Activated naive CD4-positive, alpha-beta T cell treated with anti-CD3 and anti-CD28 coated beads, Interleukin-2, amount 10 ng/mL, durations not matched to agents 7 days and 5 days (primary cell): ENCODE data around the gene OLFM2.
A peak's percentile ranks its signal among the peaks of the same experiment; 100 is the strongest.

Experiments
- CTCF ChIA-PET: fragments of 350-600 bp; sonication (Branson Sonifier 250); formaldehyde crosslinking; loops from one replicate; lab custom pipeline; 2021; ENCODE audit warnings: antibody characterized with exemption; lab: Charles Lee
- DNase-seq: peaks from one replicate; pipeline ENCODE4 v3.0.0-alpha.2; 2020
- H3K27ac Mint-ChIP-seq: one replicate; pipeline ENCODE4 v1.8.0; 2021; ENCODE audit warnings: mild to moderate bottlenecking, moderate library complexity, mixed read lengths
- H3K27me3 Mint-ChIP-seq: one replicate; pipeline ENCODE4 v1.8.0; 2021; ENCODE audit warnings: mild to moderate bottlenecking, mixed read lengths
- H3K36me3 Mint-ChIP-seq: one replicate; pipeline ENCODE4 v1.8.0; 2021; ENCODE audit warnings: mixed read lengths
- H3K4me1 Mint-ChIP-seq: one replicate; pipeline ENCODE4 v1.8.0; 2021; ENCODE audit warnings: mixed read lengths
- H3K4me3 Mint-ChIP-seq: one replicate; pipeline ENCODE4 v1.8.0; 2021; ENCODE audit warnings: mild to moderate bottlenecking, moderate library complexity, mixed read lengths
- H3K9me3 Mint-ChIP-seq: one replicate; pipeline ENCODE4 v1.8.0; 2021; ENCODE audit warnings: mixed read lengths

Gene OLFM2

GRCh38 chr19:9936326-9937000 is at the start of gene OLFM2:
OLFM2 (minus strand) TSS chr19:9936515; CDS start chr19:9936366, 149 bp downstream.
- peak; percentile 32 for DNase-seq
- Mint-ChIP-seq H3K36me3 (peaks cover 3% of the 10 kb centered on the region), H3K9me3 (peaks cover 3% of the 10 kb centered on the region), H3K4me3 (no peak within 1 kb of the TSS), H3K4me1 (peaks cover 23% of the 10 kb centered on the region), H3K27me3 (peaks cover 82% of the 10 kb centered on the region), H3K27ac (no peak within 1 kb of the TSS)
- CTCF ChIA-PET: no interaction called here

- Mint-ChIP-seq H3K4me3 (no peak overlapping the region), H3K36me3 (no peaks in the 10 kb centered on the region), H3K27ac (no peak overlapping the region), H3K4me1 (no peaks in the 10 kb centered on the region), H3K27me3 (peaks cover 20% of the 10 kb centered on the region), H3K9me3 (no peaks in the 10 kb centered on the region)
- no peak for DNase-seq
- CTCF ChIA-PET: no interaction called here
Observed at GRCh38 chr19:9981406-9982260, 45.3 kb upstream of the OLFM2 start.

- CTCF ChIA-PET: no interaction called here
- Mint-ChIP-seq H3K4me1 (no peaks in the 10 kb centered on the region), H3K36me3 (no peaks in the 10 kb centered on the region), H3K4me3 (no peak overlapping the region), H3K27ac (no peak overlapping the region), H3K27me3 (peaks cover 16% of the 10 kb centered on the region), H3K9me3 (no peaks in the 10 kb centered on the region)
- no peak for DNase-seq
Observed at GRCh38 chr19:9972103-9972502, 35.8 kb upstream of the OLFM2 start.

- Mint-ChIP-seq H3K36me3 (no peaks in the 10 kb centered on the region), H3K4me1 (no peaks in the 10 kb centered on the region), H3K9me3 (no peaks in the 10 kb centered on the region), H3K27ac (no peak overlapping the region), H3K27me3 (peaks cover 24% of the 10 kb centered on the region), H3K4me3 (no peak overlapping the region)
- DNase-seq: no peak
- CTCF ChIA-PET: no interaction called here
Observed at GRCh38 chr19:9971166-9971897, 35.0 kb upstream of the OLFM2 start.

- DNase-seq: no peak
- Mint-ChIP-seq H3K27ac (no peak overlapping the region), H3K4me1 (no peaks in the 10 kb centered on the region), H3K9me3 (no peaks in the 10 kb centered on the region), H3K27me3 (peaks cover 32% of the 10 kb centered on the region), H3K4me3 (no peak overlapping the region), H3K36me3 (no peaks in the 10 kb centered on the region)
- CTCF ChIA-PET: no interaction called here
Observed at GRCh38 chr19:9970481-9970880, 34.2 kb upstream of the OLFM2 start.

- H3K27ac Mint-ChIP-seq: no peak overlapping the region
- CTCF ChIA-PET: no interaction called here
- DNase-seq: no peak
- peaks cover 40% of the 10 kb centered on the region for H3K27me3 Mint-ChIP-seq
- no peaks in the 10 kb centered on the region for H3K9me3 Mint-ChIP-seq
- no peaks in the 10 kb centered on the region for H3K4me1 Mint-ChIP-seq
- H3K4me3 Mint-ChIP-seq: no peak overlapping the region
- no peaks in the 10 kb centered on the region for H3K36me3 Mint-ChIP-seq
Observed at GRCh38 chr19:9969688-9969975, 33.3 kb upstream of the OLFM2 start.

- Mint-ChIP-seq H3K36me3 (no peaks in the 10 kb centered on the region), H3K27ac (no peak overlapping the region), H3K4me1 (no peaks in the 10 kb centered on the region), H3K27me3 (peaks cover 42% of the 10 kb centered on the region), H3K9me3 (no peaks in the 10 kb centered on the region), H3K4me3 (no peak overlapping the region)
- no peak for DNase-seq
- CTCF ChIA-PET: no interaction called here
Observed at GRCh38 chr19:9968820-9969687, 32.7 kb upstream of the OLFM2 start.

- no peaks in the 10 kb centered on the region for H3K36me3 Mint-ChIP-seq
- CTCF ChIA-PET: no interaction called here
- H3K27ac Mint-ChIP-seq: no peak overlapping the region
Observed at GRCh38 chr19:9967326-9967725, 31.0 kb upstream of the OLFM2 start.

GRCh38 chr19:9966448-9966847 is 30.1 kb upstream of the OLFM2 start:
- Mint-ChIP-seq H3K36me3 (no peaks in the 10 kb centered on the region), H3K4me3 (no peak overlapping the region), H3K9me3 (no peaks in the 10 kb centered on the region), H3K27me3 (peaks cover 50% of the 10 kb centered on the region), H3K27ac (no peak overlapping the region), H3K4me1 (no peaks in the 10 kb centered on the region)
- DNase-seq: no peak
- CTCF ChIA-PET: no interaction called here

More at GRCh38 chr19:9967326-9967725, 31.0 kb upstream of the OLFM2 start:
- Mint-ChIP-seq H3K9me3 (no peaks in the 10 kb centered on the region), H3K4me1 (no peaks in the 10 kb centered on the region), H3K4me3 (no peak overlapping the region), H3K27me3 (peaks cover 48% of the 10 kb centered on the region)
- no peak for DNase-seq

- H3K4me1 Mint-ChIP-seq: no peaks in the 10 kb centered on the region
- peaks cover 53% of the 10 kb centered on the region for H3K27me3 Mint-ChIP-seq
- DNase-seq: no peak
- no peaks in the 10 kb centered on the region for H3K9me3 Mint-ChIP-seq
- CTCF ChIA-PET: no interaction called here
- H3K27ac Mint-ChIP-seq: no peak overlapping the region
- no peaks in the 10 kb centered on the region for H3K36me3 Mint-ChIP-seq
- no peak overlapping the region for H3K4me3 Mint-ChIP-seq
Observed at GRCh38 chr19:9966024-9966423, 29.7 kb upstream of the OLFM2 start.

- no peak for DNase-seq
- Mint-ChIP-seq H3K36me3 (no peaks in the 10 kb centered on the region), H3K9me3 (no peaks in the 10 kb centered on the region), H3K27me3 (peaks cover 48% of the 10 kb centered on the region), H3K4me3 (no peak overlapping the region), H3K27ac (no peak overlapping the region), H3K4me1 (no peaks in the 10 kb centered on the region)
- CTCF ChIA-PET: no interaction called here
Observed at GRCh38 chr19:9962623-9963290, 26.4 kb upstream of the OLFM2 start.

GRCh38 chr19:9961103-9961502 is 24.8 kb upstream of the OLFM2 start:
- Mint-ChIP-seq H3K27ac (no peak overlapping the region), H3K4me1 (no peaks in the 10 kb centered on the region), H3K4me3 (no peak overlapping the region), H3K36me3 (no peaks in the 10 kb centered on the region), H3K27me3 (peaks cover 31% of the 10 kb centered on the region), H3K9me3 (no peaks in the 10 kb centered on the region)
- no peak for DNase-seq
- CTCF ChIA-PET: no interaction called here

- CTCF ChIA-PET: interaction anchor here (0.8 to 1.6 kb wide), 2 partner anchors 27 to 42 kb away, joined by 3 to 5 read pairs; no protein-coding TSS in a partner anchor
- H3K27me3 Mint-ChIP-seq: peaks cover 16% of the 10 kb centered on the region
- H3K9me3 Mint-ChIP-seq: no peaks in the 10 kb centered on the region
- DNase-seq: no peak
- no peaks in the 10 kb centered on the region for H3K4me1 Mint-ChIP-seq
- no peak overlapping the region for H3K27ac Mint-ChIP-seq
- H3K36me3 Mint-ChIP-seq: no peaks in the 10 kb centered on the region
- no peak overlapping the region for H3K4me3 Mint-ChIP-seq
Observed at GRCh38 chr19:9958379-9958821, 22.1 kb upstream of the OLFM2 start.
